A549 (cell line): ENCODE data around the gene ARL11. TPM values are rescaled to one million over a fixed set of nuclear protein-coding genes. Genes with fewer than 3 reads are reported as not detected.

Experiments used
- ATAC-seq, 2 experiments: fragments of 200-7000 bp in 1 of 2; fragments of >200 bp in 1 of 2; cut with Nextera tagmentation in 1 of 2; cut with Tn5 transposase in 1 of 2; 3 replicates each; pipeline versions ENCODE4 v1.8.0 to v1.9.1; 2018 to 2020; ENCODE audit warnings: mild to moderate bottlenecking in 1 of 2, moderate library complexity in 1 of 2
- CTCF ChIA-PET: fragments of 300-600 bp; sonication (Branson Sonifier 250); formaldehyde crosslinking; extraction: SDS; loops from one replicate; lab custom pipeline; 2021; ENCODE audit warnings: antibody characterized with exemption, inconsistent platforms; lab: Yijun Ruan, JAX
- POLR2A ChIA-PET: fragments of 350-600 bp; formaldehyde crosslinking; extraction: SDS; loops from one replicate; lab custom pipeline; 2021; ENCODE audit warnings: antibody characterized with exemption, inconsistent platforms; lab: Yijun Ruan, JAX
- DNase-seq, 2 experiments: peaks; one replicate each; pipeline versions ENCODE4 v3.0.0 to v3.0.0-alpha.2; 2011 to 2016; ENCODE audit warnings: low read depth in 1 of 2, low spot score in 1 of 2
- FAIRE-seq: peaks from 2 replicates; lab custom pipeline; 2011; peaks lifted over from hg19 to GRCh38; lab: Jason Lieb, UNC
- H3K27ac ChIP-seq, 2 experiments: fragments of >200 bp; sonication (Bioruptor Twin); formaldehyde crosslinking; 3 replicates each; pipeline ENCODE4 v1.5.1; 2016 to 2017
- H3K4me1 ChIP-seq: fragments of >200 bp; sonication (Bioruptor Twin); formaldehyde crosslinking; 3 replicates; pipeline ENCODE4 v1.6.1; 2016
- H3K4me2 ChIP-seq: fragments of >200 bp; sonication (Bioruptor Twin); formaldehyde crosslinking; 3 replicates; pipeline ENCODE4 v1.6.1; 2016
- H3K4me3 ChIP-seq: fragments of >200 bp; sonication (Bioruptor Twin); formaldehyde crosslinking; 3 replicates; pipeline ENCODE4 v1.5.1; 2016
- H3K9me3 ChIP-seq: fragments of >200 bp; sonication (Bioruptor Twin); formaldehyde crosslinking; 3 replicates; pipeline ENCODE4 v1.6.1; 2016
- BCL3 ChIP-seq: fragments of >200 bp; sonication (Bioruptor Twin); formaldehyde crosslinking; IDR thresholded peaks from 3 replicates; pipeline ENCODE4 v1.6.1; 2016
- CBX2 ChIP-seq: fragments of 200-600 bp; sonication (generic); IDR thresholded peaks from 2 replicates; pipeline ENCODE4 v1.6.1; 2016; ENCODE audit warnings: low read depth, mild to moderate bottlenecking, borderline replicate concordance
- CBX8 ChIP-seq: fragments of 200-600 bp; sonication (generic); IDR thresholded peaks from 2 replicates; pipeline ENCODE4 v1.6.1; 2016
- CHD2 ChIP-seq: fragments of 150-350 bp; IDR thresholded peaks from 2 replicates; pipeline ENCODE4 v1.6.1; 2014; ENCODE audit warnings: low read length; ENCODE audit not compliant: partially characterized antibody
- EHMT2 ChIP-seq: fragments of 200-600 bp; sonication (generic); IDR thresholded peaks from 2 replicates; pipeline ENCODE4 v1.6.1; 2016; ENCODE audit warnings: antibody characterized with exemption, low read depth, mild to moderate bottlenecking, moderate library complexity
- ESRRA ChIP-seq: fragments of 150-350 bp; IDR thresholded peaks from 2 replicates; pipeline ENCODE4 v1.6.1; 2014; ENCODE audit warnings: mild to moderate bottlenecking, low read length, borderline replicate concordance
- FOSL2 ChIP-seq, 2 experiments: fragments of 450-650 bp in 1 of 2; fragments of >200 bp in 1 of 2; sonication (Bioruptor Twin) in 1 of 2; formaldehyde crosslinking; IDR thresholded peaks; 2 replicates each; pipeline versions ENCODE4 v1.5.0 to v1.6.1; 2016 to 2020; ENCODE audit warnings: mild to moderate bottlenecking in 1 of 2, moderate library complexity in 1 of 2
- FOXS1 ChIP-seq: fragments of 250-450 bp; sonication (Bioruptor Pico); IDR thresholded peaks from 2 replicates; pipeline ENCODE4 v1.5.0; 2020; ENCODE audit warnings: mild to moderate bottlenecking, moderate library complexity
- HDAC2 ChIP-seq: fragments of 200-600 bp; sonication (generic); IDR thresholded peaks from 2 replicates; pipeline ENCODE4 v1.6.1; 2016
- HMGXB4 ChIP-seq: fragments of 250-450 bp; sonication (Bioruptor Pico); IDR thresholded peaks from 2 replicates; pipeline ENCODE4 v1.5.0; 2021; ENCODE audit warnings: mild to moderate bottlenecking, moderate library complexity, borderline replicate concordance
- HOXA7 ChIP-seq: fragments of 250-450 bp; sonication (Bioruptor Pico); IDR thresholded peaks from 2 replicates; pipeline ENCODE4 v1.5.0; 2020; ENCODE audit warnings: mild to moderate bottlenecking, moderate library complexity
- JUN ChIP-seq, 2 experiments: fragments of >200 bp; sonication (Bioruptor Twin); formaldehyde crosslinking; IDR thresholded peaks; 2 replicates in 1 of 2; 3 replicates in 1 of 2; pipeline ENCODE4 v1.6.1; 2016 to 2017
- KDM5A ChIP-seq: fragments of 200-600 bp; sonication (generic); IDR thresholded peaks from 2 replicates; pipeline ENCODE4 v1.6.1; 2016; ENCODE audit warnings: antibody characterized with exemption, mild to moderate bottlenecking
- MYC ChIP-seq: IDR thresholded peaks from 2 replicates; pipeline ENCODE4 v1.6.1; 2012; ENCODE audit warnings: mild to moderate bottlenecking, inconsistent platforms, low read length, improper control_type of control experiment, borderline replicate concordance
- NR3C1 ChIP-seq: fragments of >200 bp; sonication (Bioruptor Twin); formaldehyde crosslinking; IDR thresholded peaks from 3 replicates; pipeline ENCODE4 v1.6.1; 2017
- RFX5 ChIP-seq: fragments of 450-650 bp; IDR thresholded peaks from 2 replicates; pipeline ENCODE4 v1.7.1; 2014; ENCODE audit warnings: antibody characterized with exemption, mild to moderate bottlenecking, moderate library complexity
- RNF2 ChIP-seq: fragments of 200-600 bp; sonication (generic); IDR thresholded peaks from 2 replicates; pipeline ENCODE4 v1.6.1; 2016; ENCODE audit warnings: low read depth, mild to moderate bottlenecking, antibody characterized with exemption, moderate library complexity, borderline replicate concordance
- SMC3 ChIP-seq: fragments of >200 bp; sonication (Bioruptor Twin); formaldehyde crosslinking; IDR thresholded peaks from 3 replicates; pipeline ENCODE4 v1.6.1; 2018; ENCODE audit warnings: inconsistent platforms
- ZFP36 ChIP-seq: fragments of 450-650 bp; IDR thresholded peaks from 2 replicates; pipeline ENCODE4 v1.6.1; 2014; ENCODE audit warnings: borderline replicate concordance; ENCODE audit not compliant: partially characterized antibody
- ZSCAN20 ChIP-seq: fragments of 250-450 bp; sonication (Bioruptor Pico); IDR thresholded peaks from 2 replicates; pipeline ENCODE4 v1.8.0; 2022; ENCODE audit warnings: mild to moderate bottlenecking, moderate library complexity
- WGBS: methylation state at CpG from one replicate; pipeline ENCODE4 v1.1.6; 2017; ENCODE audit errors: missing lambda C conversion rate; 5-methylcytosine and 5-hydroxymethylcytosine counted together
- polyA plus RNA-seq, 4 experiments: library from polyadenylated mRNA; depleted of rRNA in 3 of 4; stranded (reverse); fragments of >200 nt; fragmentation: RNase III in 1 of 4; extraction: RNeasy Plus Mini Kit Qiagen cat#74134 plus additional on column Dnase treatment in 1 of 4; gene quantifications; 2 replicates in 3 of 4; 3 replicates in 1 of 4; pipeline ENCODE4 v1.2.3, GENCODE V29; 2011 to 2017
- TF ChIP-seq, protein P1 (sequence below): IDR thresholded peaks from 2 replicates; pipeline ENCODE4 v1.6.1; 2012; ENCODE audit warnings: low read depth, borderline replicate concordance
- TF ChIP-seq, protein P2 (sequence below): fragments of >200 bp; sonication (Bioruptor Twin); formaldehyde crosslinking; IDR thresholded peaks from 2 replicates; pipeline ENCODE4 v1.6.1; 2016

The ARL11 gene
- polyA plus RNA-seq, 2 of the 4 experiments (the other 2 are of a cell fraction), result not detected

GRCh38 chr13:49641801-49642291 is 13.5 kb downstream of the ARL11 start:
- CTCF ChIA-PET, result no interaction called here
- no peak overlapping the region for H3K27ac ChIP-seq
- 58% methylated on average over 4 of the region's 4 CpGs for WGBS

DNA sequence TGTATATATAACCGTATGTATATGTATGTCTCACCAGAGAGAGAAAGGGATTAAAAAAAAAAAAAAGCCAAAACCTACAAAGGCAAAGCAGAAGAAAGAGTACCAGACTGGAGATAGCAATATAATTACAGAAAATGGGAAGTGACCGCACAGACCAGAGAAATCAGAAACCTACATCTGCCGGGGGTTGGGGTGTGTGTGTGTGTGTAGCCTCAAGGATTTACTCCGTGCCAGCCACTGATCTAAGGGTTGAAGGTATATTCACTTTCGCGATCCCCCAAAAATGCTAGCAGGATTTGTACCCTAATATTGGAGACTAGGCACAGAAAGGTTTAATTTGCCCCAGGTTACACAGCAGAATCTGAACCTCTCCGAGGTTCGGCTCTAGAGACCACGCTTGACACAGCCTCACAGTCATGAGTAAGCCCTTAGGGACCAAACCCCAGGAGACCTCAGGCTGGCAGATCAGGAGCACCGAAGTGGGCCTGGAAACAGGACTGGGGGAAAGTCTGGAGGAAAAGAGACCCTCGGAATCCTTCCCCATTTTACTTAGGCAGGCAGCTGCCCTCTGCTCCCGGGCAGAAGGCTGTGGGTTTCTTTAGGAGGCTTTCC is 14.8 kb downstream of the ARL11 start:
- ChIA-PET CTCF (interaction anchor here (1.0 kb wide), 1 partner anchor 77 kb away, joined by 4 read pairs; no protein-coding TSS in a partner anchor), POLR2A (no interaction called here)
- ATAC-seq (no peak), DNase-seq (no peak), FAIRE-seq (no peak)
- H3K9me3 ChIP-seq, result no peaks in the 10 kb centered on the region
- H3K27ac ChIP-seq, result no peak overlapping the region
- no peaks in the 10 kb centered on the region for H3K4me1 ChIP-seq
- H3K4me2 ChIP-seq, result no peak overlapping the region
- 78% methylated on average over 12 of the region's 12 CpGs for WGBS
- TF ChIP-seq RFX5 (no peak), CBX2 (no peak), JUN (IDR thresholded peaks at IDR 0.05) (no peak), FOXS1 (CRISPR knock-in tag) (no peak), SMC3 (no peak), EHMT2 (no peak), MYC (no peak), ESRRA (no peak), ZFP36 (no peak), CBX8 (no peak), BCL3 (no peak), NR3C1 (no peak), HMGXB4 (no peak)
- TF ChIP-seq, protein P1, sequence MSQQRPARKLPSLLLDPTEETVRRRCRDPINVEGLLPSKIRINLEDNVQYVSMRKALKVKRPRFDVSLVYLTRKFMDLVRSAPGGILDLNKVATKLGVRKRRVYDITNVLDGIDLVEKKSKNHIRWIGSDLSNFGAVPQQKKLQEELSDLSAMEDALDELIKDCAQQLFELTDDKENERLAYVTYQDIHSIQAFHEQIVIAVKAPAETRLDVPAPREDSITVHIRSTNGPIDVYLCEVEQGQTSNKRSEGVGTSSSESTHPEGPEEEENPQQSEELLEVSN, result no peak
- TF ChIP-seq, all 56 proteins: peak for 0
- no peak overlapping the region for H3K4me3 ChIP-seq

More at GRCh38 chr13:49641801-49642291, 13.5 kb downstream of the ARL11 start:
- no peak for TF ChIP-seq FOSL2 (IDR thresholded peaks at IDR 0.05)
- no peak for TF ChIP-seq FOSL2 (CRISPR knock-in tag; IDR thresholded peaks at IDR 0.05)
- no peak for TF ChIP-seq FOXS1 (CRISPR knock-in tag)
- TF ChIP-seq CHD2, result no peak
- no peak for TF ChIP-seq SMC3
- TF ChIP-seq ZSCAN20, result no peak
- TF ChIP-seq HDAC2, result no peak
- no peak for TF ChIP-seq HOXA7 (CRISPR knock-in tag)
- TF ChIP-seq RNF2, result no peak
- TF ChIP-seq, protein P2, sequence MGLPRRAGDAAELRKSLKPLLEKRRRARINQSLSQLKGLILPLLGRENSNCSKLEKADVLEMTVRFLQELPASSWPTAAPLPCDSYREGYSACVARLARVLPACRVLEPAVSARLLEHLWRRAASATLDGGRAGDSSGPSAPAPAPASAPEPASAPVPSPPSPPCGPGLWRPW, result no peak
- no peak for TF ChIP-seq KDM5A
- no peaks in the 10 kb centered on the region for H3K9me3 ChIP-seq
- no peak overlapping the region for H3K4me3 ChIP-seq
- DNase-seq, result no peak
- FAIRE-seq, result no peak
- no peaks in the 10 kb centered on the region for H3K4me1 ChIP-seq
- ATAC-seq, result no peak
- POLR2A ChIA-PET, result no interaction called here
- H3K4me2 ChIP-seq, result no peak overlapping the region
